Measurements from ENCODE around the gene DPP6. TPM values are rescaled to one million over a fixed set of nuclear protein-coding genes. Genes with fewer than 3 reads are reported as not detected.

Gene DPP6
- total and polyA plus RNA-seq, 5 donors from 2014 or later: not detected

DNA sequence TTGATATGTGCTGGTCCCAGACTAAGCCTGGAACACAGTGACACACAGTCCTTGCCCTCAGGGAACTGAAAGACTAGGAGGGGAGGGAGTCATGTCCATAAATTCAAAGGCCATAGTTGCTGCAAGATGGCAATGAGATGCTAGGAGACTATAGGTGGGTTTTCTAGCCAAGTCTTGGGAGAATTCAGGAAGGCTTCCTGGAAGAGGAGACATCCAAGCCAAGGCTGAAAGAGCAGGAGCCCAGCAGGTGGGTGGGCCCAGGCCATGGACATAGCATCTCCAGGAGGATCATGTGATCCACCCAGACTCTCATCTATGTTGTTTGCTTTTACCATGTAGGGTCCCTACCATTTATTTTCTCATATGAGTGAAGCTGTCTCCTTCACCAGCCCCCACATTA lies 335.1 kb downstream of the DPP6 start:
- H3K27me3 ChIP-seq (ENCODE audit: control insufficient read depth, insufficient read depth, low read length): no peaks in the 10 kb centered on the region
- H3K27ac ChIP-seq (ENCODE audit: insufficient read depth, low read length, poor library complexity, severe bottlenecking): no peak overlapping the region
- no peaks in the 10 kb centered on the region for H3K4me1 ChIP-seq (ENCODE audit: control insufficient read depth, insufficient read depth, low read length, poor library complexity, severe bottlenecking)
- no peak overlapping the region for H3K4me3 ChIP-seq (ENCODE audit: low read depth, low read length)
- no peak for ATAC-seq (ENCODE audit: low read depth in 2 of 2)
- Mint-ChIP-seq H3K36me3 (no peaks in the 10 kb centered on the region), H3K27ac (no peak overlapping the region), H3K9me3 (peaks cover 0 to 32% (median 6%) of the 10 kb centered on the region in 7 donors), H3K27me3 (no peaks in the 10 kb centered on the region), H3K4me3 (no peak overlapping the region), H3K4me1 (no peaks in the 10 kb centered on the region)
- H3K9me3 ChIP-seq (ENCODE audit: control insufficient read depth in 2 of 2, low read length in 2 of 2): no peaks in the 10 kb centered on the region
- DNase-seq: no peak
- no peaks in the 10 kb centered on the region for H3K36me3 ChIP-seq (ENCODE audit: control insufficient read depth, insufficient read depth, low read length)

DNA sequence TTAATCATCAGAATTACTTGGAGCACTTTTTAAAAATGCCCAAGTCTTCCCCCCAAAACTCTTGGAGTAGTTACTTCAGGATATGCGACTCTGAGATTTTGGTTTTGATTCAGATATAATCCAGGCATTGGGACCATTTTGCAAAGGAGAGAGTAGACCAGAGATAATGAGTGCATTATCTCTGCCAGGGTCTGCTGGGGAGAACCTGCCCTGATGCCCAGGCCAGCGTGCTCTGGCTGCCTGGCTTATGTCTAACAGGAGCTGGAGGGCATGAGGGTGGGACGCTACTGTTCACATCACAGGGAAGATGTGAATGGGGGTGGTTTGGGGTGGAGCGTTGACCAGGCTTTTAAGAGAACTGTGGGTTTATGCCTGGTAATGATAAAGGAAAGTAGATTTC lies 336.2 kb downstream of the DPP6 start:
- no peaks in the 10 kb centered on the region for H3K4me1 Mint-ChIP-seq
- H3K27ac Mint-ChIP-seq: no peak overlapping the region
- H3K36me3 ChIP-seq (ENCODE audit: control insufficient read depth, insufficient read depth, low read length): no peaks in the 10 kb centered on the region
- DNase-seq (no peak), ATAC-seq (ENCODE audit: low read depth in 2 of 2) (no peak)
- no peaks in the 10 kb centered on the region for H3K4me1 ChIP-seq (ENCODE audit: control insufficient read depth, insufficient read depth, low read length, poor library complexity, severe bottlenecking)
- no peak overlapping the region for H3K4me3 ChIP-seq (ENCODE audit: low read depth, low read length)
- H3K4me3 Mint-ChIP-seq: no peak overlapping the region
- H3K27me3 Mint-ChIP-seq: no peaks in the 10 kb centered on the region
- H3K27me3 ChIP-seq (ENCODE audit: control insufficient read depth, insufficient read depth, low read length): no peaks in the 10 kb centered on the region
- no peak overlapping the region for H3K27ac ChIP-seq (ENCODE audit: insufficient read depth, low read length, poor library complexity, severe bottlenecking)
- H3K9me3 ChIP-seq (ENCODE audit: control insufficient read depth in 2 of 2, low read length in 2 of 2): no peaks in the 10 kb centered on the region
- peaks cover 0 to 33% (median 6%) of the 10 kb centered on the region in 7 donors for H3K9me3 Mint-ChIP-seq
- no peaks in the 10 kb centered on the region for H3K36me3 Mint-ChIP-seq

DNA sequence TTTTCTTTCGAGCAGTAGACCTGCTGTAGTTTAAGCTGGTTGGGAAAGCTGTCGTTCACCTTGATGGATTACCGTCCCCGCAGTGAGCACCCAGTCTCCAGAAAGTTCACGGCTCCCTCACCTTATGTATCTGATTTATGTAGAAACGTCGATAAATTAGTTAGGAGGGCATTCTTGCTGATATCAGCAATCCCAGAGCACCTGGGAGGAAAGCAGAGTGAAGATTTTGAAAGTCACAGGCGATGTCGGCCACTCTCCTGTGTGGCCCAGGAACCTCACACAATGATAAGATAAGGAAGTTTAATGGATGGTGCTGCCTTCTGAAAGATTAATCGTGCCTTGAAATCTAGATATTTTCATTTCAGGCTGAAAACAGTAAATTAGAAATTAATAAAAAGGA lies 336.8 kb downstream of the DPP6 start:
- no peak overlapping the region for H3K27ac Mint-ChIP-seq
- ATAC-seq (ENCODE audit: low read depth in 2 of 2): no peak
- no peaks in the 10 kb centered on the region for H3K36me3 Mint-ChIP-seq
- H3K4me1 Mint-ChIP-seq: no peaks in the 10 kb centered on the region
- H3K27me3 Mint-ChIP-seq: no peaks in the 10 kb centered on the region
- Histone ChIP-seq H3K9me3 (ENCODE audit: control insufficient read depth in 2 of 2, low read length in 2 of 2) (no peaks in the 10 kb centered on the region), H3K36me3 (ENCODE audit: control insufficient read depth, insufficient read depth, low read length) (no peaks in the 10 kb centered on the region), H3K27me3 (ENCODE audit: control insufficient read depth, insufficient read depth, low read length) (no peaks in the 10 kb centered on the region), H3K27ac (ENCODE audit: insufficient read depth, low read length, poor library complexity, severe bottlenecking) (no peak overlapping the region), H3K4me3 (ENCODE audit: low read depth, low read length) (no peak overlapping the region), H3K4me1 (ENCODE audit: control insufficient read depth, insufficient read depth, low read length, poor library complexity, severe bottlenecking) (no peaks in the 10 kb centered on the region)
- peaks cover 0 to 33% (median 9%) of the 10 kb centered on the region in 7 donors for H3K9me3 Mint-ChIP-seq
- DNase-seq: no peak
- no peak overlapping the region for H3K4me3 Mint-ChIP-seq

DNA sequence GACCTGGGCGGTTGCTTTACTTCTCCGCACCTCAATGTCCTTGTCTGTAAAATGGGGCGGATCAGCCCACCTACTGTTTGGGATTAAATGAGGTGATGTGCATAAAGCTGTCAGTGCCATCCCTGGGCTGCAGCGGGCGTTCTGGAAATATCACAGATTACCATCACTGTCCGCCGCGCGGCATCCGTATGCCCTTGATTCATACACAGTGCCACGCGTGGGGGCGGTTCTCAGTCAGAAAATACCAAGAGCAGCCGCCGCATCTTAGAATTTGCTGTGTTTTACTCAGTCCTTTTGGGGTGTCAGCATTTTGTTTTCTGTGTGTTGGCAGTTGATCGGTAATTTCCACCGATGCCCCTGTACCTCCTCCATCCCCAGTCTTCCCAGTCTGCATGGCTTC lies 338.8 kb downstream of the DPP6 start:
- no peaks in the 10 kb centered on the region for H3K36me3 ChIP-seq (ENCODE audit: control insufficient read depth, insufficient read depth, low read length)
- DNase-seq (no peak), ATAC-seq (ENCODE audit: low read depth in 2 of 2) (no peak)
- Mint-ChIP-seq H3K36me3 (no peaks in the 10 kb centered on the region), H3K9me3 (peaks cover 0 to 30% (median 6%) of the 10 kb centered on the region in 7 donors), H3K4me1 (no peaks in the 10 kb centered on the region), H3K4me3 (no peak overlapping the region), H3K27ac (no peak overlapping the region), H3K27me3 (no peaks in the 10 kb centered on the region)
- no peak overlapping the region for H3K4me3 ChIP-seq (ENCODE audit: low read depth, low read length)
- no peaks in the 10 kb centered on the region for H3K9me3 ChIP-seq (ENCODE audit: control insufficient read depth in 2 of 2, low read length in 2 of 2)
- no peak overlapping the region for H3K27ac ChIP-seq (ENCODE audit: insufficient read depth, low read length, poor library complexity, severe bottlenecking)
- H3K27me3 ChIP-seq (ENCODE audit: control insufficient read depth, insufficient read depth, low read length): no peaks in the 10 kb centered on the region
- no peaks in the 10 kb centered on the region for H3K4me1 ChIP-seq (ENCODE audit: control insufficient read depth, insufficient read depth, low read length, poor library complexity, severe bottlenecking)

DNA sequence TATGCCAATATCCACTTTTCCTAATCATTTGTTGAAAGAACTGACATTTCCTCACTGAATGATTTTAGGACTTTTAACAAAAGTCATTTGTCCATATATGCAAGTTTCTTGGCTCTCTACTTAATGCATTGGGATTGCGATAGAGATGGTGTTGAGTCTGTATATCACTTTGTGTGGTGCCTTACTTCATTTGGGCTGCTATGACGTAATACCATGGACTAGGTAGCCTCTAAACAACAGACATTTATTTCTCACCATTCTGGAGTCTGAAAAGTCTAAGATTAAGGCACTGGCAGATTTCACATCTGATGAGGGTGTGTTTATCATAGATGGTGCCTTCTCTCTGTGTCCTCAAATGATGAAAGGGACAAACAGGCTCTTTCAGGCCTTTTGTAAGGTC lies 342.6 kb downstream of the DPP6 start:
- Histone ChIP-seq H3K9me3 (ENCODE audit: control insufficient read depth in 2 of 2, low read length in 2 of 2) (no peaks in the 10 kb centered on the region), H3K27ac (ENCODE audit: insufficient read depth, low read length, poor library complexity, severe bottlenecking) (no peak overlapping the region), H3K36me3 (ENCODE audit: control insufficient read depth, insufficient read depth, low read length) (no peaks in the 10 kb centered on the region), H3K4me3 (ENCODE audit: low read depth, low read length) (no peak overlapping the region), H3K27me3 (ENCODE audit: control insufficient read depth, insufficient read depth, low read length) (no peaks in the 10 kb centered on the region), H3K4me1 (ENCODE audit: control insufficient read depth, insufficient read depth, low read length, poor library complexity, severe bottlenecking) (no peaks in the 10 kb centered on the region)
- H3K4me3 Mint-ChIP-seq: no peak overlapping the region
- H3K27me3 Mint-ChIP-seq: no peaks in the 10 kb centered on the region
- peaks cover 0 to 13% (median 5%) of the 10 kb centered on the region in 7 donors for H3K9me3 Mint-ChIP-seq
- no peaks in the 10 kb centered on the region for H3K4me1 Mint-ChIP-seq
- ATAC-seq (ENCODE audit: low read depth in 2 of 2) (no peak), DNase-seq (no peak)
- H3K36me3 Mint-ChIP-seq: no peaks in the 10 kb centered on the region
- no peak overlapping the region for H3K27ac Mint-ChIP-seq

DNA sequence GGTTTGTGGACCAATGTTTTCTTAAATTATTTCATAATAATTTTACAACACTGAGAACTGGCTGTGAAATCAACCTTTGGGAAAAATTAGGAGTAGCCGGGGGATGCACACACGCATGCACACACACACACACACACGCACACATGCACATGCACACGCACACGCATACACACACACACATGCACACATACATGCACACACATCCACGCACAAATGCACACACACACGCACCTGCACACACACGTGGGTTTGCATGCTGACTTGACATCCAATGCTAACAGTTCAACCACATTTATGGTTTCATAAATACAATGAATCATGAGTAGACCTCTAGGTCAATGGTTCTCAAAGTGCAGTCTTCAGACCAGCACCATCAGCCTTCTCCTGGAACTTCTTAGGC lies 354.1 kb downstream of the DPP6 start:
- DNase-seq: no peak
- Mint-ChIP-seq H3K4me3 (no peak overlapping the region), H3K36me3 (no peaks in the 10 kb centered on the region), H3K27ac (no peak overlapping the region), H3K9me3 (peaks cover 0 to 15% (median 6%) of the 10 kb centered on the region in 7 donors), H3K4me1 (no peaks in the 10 kb centered on the region), H3K27me3 (no peaks in the 10 kb centered on the region)
- H3K4me1 ChIP-seq (ENCODE audit: control insufficient read depth, insufficient read depth, low read length, poor library complexity, severe bottlenecking): no peaks in the 10 kb centered on the region
- no peak overlapping the region for H3K4me3 ChIP-seq (ENCODE audit: low read depth, low read length)
- H3K27me3 ChIP-seq (ENCODE audit: control insufficient read depth, insufficient read depth, low read length): no peaks in the 10 kb centered on the region
- no peaks in the 10 kb centered on the region for H3K9me3 ChIP-seq (ENCODE audit: control insufficient read depth in 2 of 2, low read length in 2 of 2)
- ATAC-seq (ENCODE audit: low read depth in 2 of 2): no peak
- H3K36me3 ChIP-seq (ENCODE audit: control insufficient read depth, insufficient read depth, low read length): no peaks in the 10 kb centered on the region
- H3K27ac ChIP-seq (ENCODE audit: insufficient read depth, low read length, poor library complexity, severe bottlenecking): no peak overlapping the region

DNA sequence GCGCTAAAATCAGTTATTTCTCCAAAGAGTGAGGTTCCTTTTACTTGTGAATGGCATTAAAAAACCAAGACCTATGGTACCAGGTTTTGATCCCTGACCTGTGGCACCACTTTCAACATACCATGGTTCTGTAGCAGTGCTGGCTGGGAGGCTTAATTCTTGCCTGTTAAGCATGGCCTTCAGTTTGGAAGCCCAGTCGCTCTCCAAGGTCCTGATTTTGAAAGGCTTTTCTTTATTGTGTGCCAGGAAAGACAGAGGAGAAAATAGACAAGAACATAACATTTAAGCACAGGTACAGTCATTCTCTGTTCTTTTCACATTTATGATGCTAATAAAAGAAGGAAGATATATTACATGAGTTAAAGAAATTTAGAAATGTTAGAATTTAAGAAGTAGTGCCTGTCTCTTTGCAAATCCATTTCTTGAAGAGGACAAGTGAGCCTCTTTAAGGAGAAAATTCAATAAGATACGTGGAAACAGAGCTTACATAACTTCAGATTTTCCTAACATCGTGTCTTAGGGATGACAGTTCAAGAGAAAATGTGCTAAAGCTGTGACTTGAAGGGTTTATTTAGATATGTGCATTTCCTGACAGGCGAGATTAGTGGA lies 357.6 kb downstream of the DPP6 start:
- Histone ChIP-seq H3K36me3 (ENCODE audit: control insufficient read depth, insufficient read depth, low read length) (no peaks in the 10 kb centered on the region), H3K4me3 (ENCODE audit: low read depth, low read length) (no peak overlapping the region), H3K9me3 (ENCODE audit: control insufficient read depth in 2 of 2, low read length in 2 of 2) (no peaks in the 10 kb centered on the region), H3K4me1 (ENCODE audit: control insufficient read depth, insufficient read depth, low read length, poor library complexity, severe bottlenecking) (no peaks in the 10 kb centered on the region), H3K27ac (ENCODE audit: insufficient read depth, low read length, poor library complexity, severe bottlenecking) (no peak overlapping the region), H3K27me3 (ENCODE audit: control insufficient read depth, insufficient read depth, low read length) (no peaks in the 10 kb centered on the region)
- H3K4me1 Mint-ChIP-seq: no peaks in the 10 kb centered on the region
- no peak overlapping the region for H3K4me3 Mint-ChIP-seq
- no peaks in the 10 kb centered on the region for H3K36me3 Mint-ChIP-seq
- no peak for DNase-seq
- ATAC-seq (ENCODE audit: low read depth in 2 of 2): no peak
- no peak overlapping the region for H3K27ac Mint-ChIP-seq
- H3K9me3 Mint-ChIP-seq: peaks cover 0 to 13% (median 2%) of the 10 kb centered on the region in 7 donors
- H3K27me3 Mint-ChIP-seq: no peaks in the 10 kb centered on the region

DNA sequence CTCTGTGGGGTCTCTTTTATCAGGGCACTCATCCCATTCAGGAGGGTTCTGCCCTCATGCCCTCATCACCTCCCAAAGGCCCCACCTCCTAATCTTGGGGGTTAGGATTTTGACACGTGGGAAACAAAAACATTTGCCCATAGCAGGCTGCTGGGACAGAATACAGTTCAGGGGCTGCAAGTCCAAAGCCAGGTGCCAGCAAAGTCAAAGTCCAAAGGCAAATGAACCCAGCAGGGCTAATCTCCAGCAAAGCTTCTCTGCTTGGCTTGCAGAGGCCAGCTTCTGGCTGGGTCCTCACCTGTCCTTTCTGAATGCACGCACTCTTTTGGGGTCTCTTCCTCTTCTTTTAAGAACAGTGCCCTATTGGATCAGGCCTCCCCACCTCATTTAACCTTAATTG lies 359.9 kb downstream of the DPP6 start:
- Mint-ChIP-seq H3K36me3 (no peaks in the 10 kb centered on the region), H3K27ac (no peak overlapping the region), H3K27me3 (no peaks in the 10 kb centered on the region), H3K9me3 (peaks cover 0 to 8% (median 2%) of the 10 kb centered on the region in 7 donors), H3K4me1 (no peaks in the 10 kb centered on the region), H3K4me3 (no peak overlapping the region)
- DNase-seq (no peak), ATAC-seq (ENCODE audit: low read depth in 2 of 2) (no peak)
- no peak overlapping the region for H3K4me3 ChIP-seq (ENCODE audit: low read depth, low read length)
- peaks cover 0 to 2% of the 10 kb centered on the region in 2 experiments for H3K9me3 ChIP-seq (ENCODE audit: control insufficient read depth in 2 of 2, low read length in 2 of 2)
- H3K4me1 ChIP-seq (ENCODE audit: control insufficient read depth, insufficient read depth, low read length, poor library complexity, severe bottlenecking): no peaks in the 10 kb centered on the region
- no peak overlapping the region for H3K27ac ChIP-seq (ENCODE audit: insufficient read depth, low read length, poor library complexity, severe bottlenecking)
- H3K36me3 ChIP-seq (ENCODE audit: control insufficient read depth, insufficient read depth, low read length): no peaks in the 10 kb centered on the region
- H3K27me3 ChIP-seq (ENCODE audit: control insufficient read depth, insufficient read depth, low read length): no peaks in the 10 kb centered on the region
